DOHH2 (cell line): ENCODE results near the gene DNMT1.
"Not testable (repeated sequence)": the region's sequence is repeated elsewhere in the genome, so short reads cannot be mapped to it uniquely, and the experiment has no call there.

Experiments
- CTCF ChIP-seq: fragments of 200-600 bp; sonication (generic); IDR thresholded peaks from one replicate; pipeline ENCODE4 v1.5.1; 2014; ENCODE audit warnings: antibody characterized with exemption, mild to moderate bottlenecking, low read depth, low read length; ENCODE audit not compliant: poor library complexity, severe bottlenecking
- EZH2phosphoT487 ChIP-seq: fragments of 200-600 bp; sonication (generic); IDR thresholded peaks from 2 replicates; pipeline ENCODE4 v1.6.1; 2017; ENCODE audit warnings: borderline replicate concordance, mild to moderate bottlenecking, antibody characterized with exemption, low read length, moderate library complexity, mixed read lengths

GRCh38 chr19:10166501-10166900 is 28.3 kb downstream of the DNMT1 start:
- not testable (repeated sequence) for TF ChIP-seq CTCF, EZH2phosphoT487
